Measurements from ENCODE around the gene CDH12. TPM values are rescaled to one million over a fixed set of nuclear protein-coding genes. Genes with fewer than 3 reads are reported as not detected.
"Not testable (repeated sequence)": the region's sequence is repeated elsewhere in the genome, so short reads cannot be mapped to it uniquely, and the experiment has no call there.

CDH12 gene
- polyA plus RNA-seq, 3 donors = 6.0 to 6.2 (median 6.1) TPM

DNA sequence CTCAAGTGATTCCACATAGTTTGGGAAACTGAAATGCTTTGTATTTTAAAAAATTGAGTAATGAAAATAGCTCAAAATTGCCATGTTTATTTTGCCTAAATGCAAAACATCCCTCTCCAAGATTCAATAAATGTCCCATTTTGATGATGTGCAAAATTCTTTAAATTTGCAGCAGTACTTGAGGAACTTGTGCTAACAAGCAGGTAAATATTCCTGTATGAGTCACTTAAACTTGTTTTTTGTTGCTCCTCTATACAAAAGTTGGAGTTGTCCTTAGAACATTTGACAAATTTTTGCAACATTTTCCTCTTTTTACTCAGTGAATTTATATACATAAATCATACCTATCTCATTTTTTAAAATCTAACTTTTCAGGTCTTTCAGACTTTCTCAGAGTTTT is 280.2 kb downstream of the CDH12 start:
- DNase-seq = no peak

DNA sequence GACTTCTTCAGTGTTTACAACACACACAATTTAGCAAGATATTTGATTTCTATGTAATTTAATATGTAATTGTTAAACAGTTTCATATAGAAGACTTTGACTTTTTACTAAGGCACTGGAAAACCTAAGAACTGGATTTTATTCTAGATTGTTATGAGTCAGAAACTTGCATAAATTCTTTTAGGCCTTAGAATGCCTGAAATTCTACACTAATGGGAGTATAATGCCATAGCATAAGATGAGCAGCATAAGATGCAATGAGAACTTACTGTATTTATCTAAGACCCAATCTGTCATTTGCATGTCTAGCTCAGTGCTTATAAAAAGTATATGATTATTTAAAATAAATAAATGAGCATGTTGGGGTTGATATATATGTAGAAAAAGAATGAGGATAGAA is 285.2 kb downstream of the CDH12 start:
- DNase-seq = no peak

DNA sequence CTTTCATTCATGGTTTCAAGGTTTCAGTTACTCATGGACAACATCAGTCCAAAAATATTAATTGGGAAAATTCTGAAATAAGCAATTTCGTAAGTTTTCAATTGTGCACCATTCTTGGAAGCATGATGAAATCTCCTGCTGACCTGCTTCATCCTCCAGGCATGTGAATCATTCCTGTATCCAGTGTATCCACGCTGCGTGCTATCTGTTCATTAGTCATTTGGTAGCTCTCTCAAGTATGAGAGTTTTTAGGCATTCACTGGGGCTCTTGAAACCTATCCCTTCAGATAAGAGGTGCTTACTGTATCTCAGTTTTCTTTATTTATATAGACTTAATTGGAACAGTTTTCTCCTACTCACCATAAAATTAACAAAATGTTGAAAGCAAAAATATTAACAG is 293.0 kb downstream of the CDH12 start:
- no peak for DNase-seq

DNA sequence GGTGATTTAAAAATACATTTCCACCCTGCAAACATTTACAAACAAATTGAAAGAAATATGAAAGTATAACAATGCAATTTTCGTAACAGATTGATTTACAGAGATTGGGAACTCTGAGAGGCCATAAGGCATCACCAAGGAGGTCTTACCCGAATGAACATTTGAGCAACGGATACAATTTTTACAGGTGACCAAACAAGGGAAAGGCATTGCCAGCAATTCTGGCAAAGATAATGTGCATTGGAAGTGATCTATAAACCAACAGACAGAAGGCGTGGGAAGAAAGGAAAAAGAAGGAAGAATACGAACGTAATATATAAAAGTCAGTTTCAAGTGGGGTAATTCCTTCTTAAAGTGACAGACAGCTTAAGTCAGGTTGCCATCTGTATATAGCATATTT is 295.9 kb downstream of the CDH12 start:
- DNase-seq = no peak

DNA sequence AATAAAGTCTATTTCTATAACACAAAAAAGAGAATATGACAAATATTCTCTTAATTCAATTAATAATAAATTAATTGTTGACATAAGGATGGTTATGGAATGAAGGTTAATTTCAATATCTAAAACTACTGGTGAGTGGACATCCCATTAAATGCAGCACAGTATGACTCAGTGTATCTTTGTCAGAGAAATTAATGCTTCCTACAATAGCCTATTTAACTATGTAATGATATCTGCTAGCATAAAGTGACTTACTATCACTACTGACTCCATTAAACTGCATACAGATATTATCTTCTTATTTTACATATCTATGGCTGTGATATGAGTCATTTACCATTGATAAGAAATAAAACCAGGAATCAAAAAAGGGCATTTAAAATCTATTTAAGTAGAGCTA is 298.7 kb downstream of the CDH12 start:
- no peak for DNase-seq

DNA sequence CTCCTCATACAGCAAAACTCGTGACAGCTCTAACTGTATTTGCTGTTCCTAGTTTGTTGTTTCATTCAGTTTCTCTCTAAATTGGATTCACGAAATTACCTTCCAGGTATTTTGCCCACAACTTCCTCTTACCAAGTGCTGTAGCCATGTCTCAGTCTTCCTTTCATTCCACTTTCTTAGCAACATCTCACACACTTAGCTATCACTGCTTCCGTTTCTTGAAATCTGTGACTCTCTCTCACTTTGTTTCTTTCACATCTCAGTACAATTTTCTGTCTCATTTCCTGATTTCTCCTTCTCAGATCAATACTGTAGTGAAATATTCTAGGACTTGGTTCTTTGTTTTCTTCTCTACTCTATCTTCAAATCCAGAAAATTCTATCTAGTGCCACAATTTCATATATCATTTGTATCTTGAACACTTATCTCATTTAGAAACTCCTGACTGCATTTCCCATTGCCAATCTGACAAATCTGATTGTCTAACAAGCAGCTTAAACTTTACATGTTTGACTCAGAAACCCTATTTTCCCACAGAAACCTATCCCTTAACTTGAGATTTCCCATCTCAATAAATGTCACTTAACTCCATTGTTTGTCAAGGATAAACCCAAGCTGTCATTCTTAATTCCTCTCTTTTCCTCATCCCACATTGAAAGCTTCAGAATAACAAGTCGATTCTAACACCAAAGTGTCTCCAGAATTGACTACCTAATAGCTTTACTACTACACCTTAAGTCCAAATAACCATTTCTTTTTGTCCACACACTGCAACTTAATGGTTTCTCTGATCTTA is 303.1 kb downstream of the CDH12 start:
- DNase-seq = no peak

DNA sequence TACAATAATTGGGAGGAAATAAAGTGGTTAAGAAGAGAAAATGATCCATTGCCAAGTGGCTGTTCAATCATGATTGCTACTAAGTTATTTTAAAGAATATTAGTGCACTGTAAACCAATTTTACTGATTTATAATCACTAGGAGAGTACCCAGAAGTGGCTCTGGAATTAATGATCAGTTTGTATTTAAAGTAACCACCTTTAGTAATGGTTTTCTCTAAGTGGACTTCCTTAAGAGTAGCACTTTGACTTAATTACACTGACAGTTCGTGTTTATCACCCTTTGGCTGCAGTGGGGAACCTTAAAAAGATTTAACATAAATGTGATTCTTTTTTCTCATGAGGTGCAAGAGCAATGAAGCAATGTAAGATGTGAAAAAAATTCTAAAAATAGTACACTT is 310.8 kb downstream of the CDH12 start:
- DNase-seq = no peak

DNA sequence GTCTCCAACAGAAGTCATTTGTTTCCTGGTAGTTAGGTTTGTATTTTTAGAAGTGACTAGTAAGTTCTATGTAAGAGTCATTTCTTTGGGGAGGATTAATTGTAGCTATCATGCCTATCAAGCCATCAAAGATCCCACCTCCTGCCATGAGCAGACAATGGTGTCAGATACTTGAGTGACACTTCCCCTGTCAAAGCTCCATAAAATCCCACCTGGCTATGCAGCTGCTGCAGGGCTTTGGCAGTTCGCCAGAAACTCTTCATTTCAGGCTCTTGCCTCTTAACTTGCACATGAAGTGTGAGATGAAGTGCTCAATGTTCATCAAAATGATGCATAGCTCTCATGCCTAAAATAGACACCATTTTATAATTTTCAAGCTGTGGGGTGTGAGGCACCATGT is 312.1 kb downstream of the CDH12 start:
- DNase-seq = peak; percentile 19

DNA sequence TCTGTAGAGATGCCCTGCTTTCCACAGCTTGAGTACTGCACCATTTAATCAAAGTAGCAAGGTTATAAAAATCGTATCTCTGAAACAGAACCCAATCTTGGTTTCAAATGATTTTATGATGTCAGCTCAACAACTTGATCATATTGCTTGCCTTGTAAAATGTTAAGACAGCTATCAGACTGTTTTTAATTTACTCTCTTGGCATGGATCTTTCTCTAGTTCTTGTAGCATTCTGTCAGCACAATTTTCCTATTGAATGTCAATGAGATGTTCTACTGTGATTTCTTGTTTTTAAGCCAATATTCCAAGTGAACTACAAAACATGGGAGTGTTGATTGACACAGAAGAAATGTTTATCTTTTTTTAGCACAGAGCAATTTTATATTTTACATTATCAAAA is 313.4 kb downstream of the CDH12 start:
- no peak for DNase-seq

DNA sequence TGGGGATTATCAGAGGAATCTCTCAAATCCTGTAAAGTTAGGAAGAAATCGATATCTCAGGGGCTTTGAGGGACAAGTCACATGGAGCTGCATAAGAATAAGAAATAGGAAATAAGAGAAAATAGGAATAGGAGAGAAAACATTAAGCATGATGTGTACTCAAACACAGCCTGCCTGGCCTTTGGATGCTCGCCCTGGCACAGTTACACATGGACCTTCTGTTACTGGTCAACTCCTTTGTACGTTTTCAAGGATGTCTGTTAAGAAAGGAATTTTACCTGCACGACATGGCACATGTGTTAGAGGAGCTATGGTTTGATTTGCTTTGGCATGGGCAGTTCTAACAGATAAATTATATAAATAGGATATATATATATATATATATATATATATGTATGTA is 321.2 kb downstream of the CDH12 start:
- no peak for DNase-seq

DNA sequence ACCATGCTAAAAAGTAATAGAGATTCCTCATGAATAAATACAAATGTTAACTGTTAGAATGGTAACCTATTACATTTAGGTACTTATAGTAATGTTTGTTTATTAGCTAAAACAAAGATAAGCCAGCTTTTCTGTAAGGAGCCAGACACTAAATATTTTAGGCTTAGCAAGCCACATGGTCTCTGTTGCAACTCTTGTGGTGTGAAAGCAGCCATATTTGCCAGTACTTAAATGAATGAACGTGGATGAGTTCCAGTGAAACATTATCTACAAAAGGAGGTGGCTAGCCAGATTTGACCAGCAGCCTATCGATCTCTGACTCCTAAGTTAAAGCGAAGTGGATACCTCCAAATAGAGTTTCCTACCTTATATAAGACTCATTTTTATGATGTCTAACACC is 331.6 kb downstream of the CDH12 start:
- no peak for DNase-seq

DNA sequence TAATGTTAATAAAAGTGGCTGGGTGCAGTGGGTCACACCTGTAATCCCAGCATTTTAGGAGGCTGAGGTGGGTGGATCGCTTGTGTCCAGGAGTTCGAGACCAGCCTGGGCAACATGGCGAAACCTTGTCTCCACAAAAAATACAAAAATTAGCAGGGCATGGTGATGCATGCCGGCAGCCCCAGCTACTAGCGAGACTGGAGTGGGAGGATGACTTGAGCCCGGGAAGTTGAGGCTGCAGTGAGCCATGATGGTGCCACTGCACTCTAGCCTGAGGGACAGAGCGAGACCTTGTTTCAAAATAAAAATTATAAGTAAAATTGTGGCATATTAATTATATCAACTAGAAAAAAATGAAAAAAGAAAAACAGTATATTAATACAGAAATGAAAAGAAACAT is 336.6 kb downstream of the CDH12 start:
- not testable (repeated sequence) for DNase-seq

DNA sequence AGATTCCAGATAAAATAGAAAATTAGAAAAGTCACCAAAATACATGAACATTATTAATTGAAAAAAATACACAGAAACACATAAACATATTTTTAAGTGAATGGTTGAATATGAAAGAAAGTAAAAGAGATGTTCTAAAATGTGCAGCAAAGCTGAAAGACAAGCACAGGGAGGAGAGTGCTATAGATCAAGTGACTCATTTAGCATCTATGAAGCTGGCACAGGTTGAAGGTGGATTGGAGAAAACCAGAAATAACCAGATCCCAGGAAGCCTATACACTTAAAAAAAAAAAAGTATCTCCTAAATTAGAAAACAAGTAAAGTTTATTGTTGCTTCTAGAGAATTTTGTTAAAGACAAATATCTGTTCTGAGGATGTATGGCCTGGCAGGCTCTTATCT is 338.9 kb downstream of the CDH12 start:
- no peak for DNase-seq

DNA sequence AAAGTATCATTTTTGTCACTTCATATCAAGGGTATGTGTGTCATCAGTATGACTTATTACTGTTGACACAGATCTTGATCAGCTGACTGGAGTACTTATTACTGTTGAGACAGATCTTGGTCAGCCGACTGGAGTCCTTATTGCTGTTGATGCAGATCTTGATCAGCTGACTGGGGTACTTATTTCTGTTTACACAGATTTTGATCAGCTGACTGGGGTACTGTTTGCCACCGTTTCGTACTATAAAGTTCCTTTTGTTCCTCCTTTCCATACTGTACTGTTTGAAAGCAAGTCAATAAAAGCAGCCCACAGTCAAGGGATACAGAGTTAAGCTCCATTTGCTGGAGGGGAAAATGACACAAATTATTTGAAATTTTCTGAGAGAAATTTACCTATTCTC is 347.3 kb downstream of the CDH12 start:
- DNase-seq = no peak

DNA sequence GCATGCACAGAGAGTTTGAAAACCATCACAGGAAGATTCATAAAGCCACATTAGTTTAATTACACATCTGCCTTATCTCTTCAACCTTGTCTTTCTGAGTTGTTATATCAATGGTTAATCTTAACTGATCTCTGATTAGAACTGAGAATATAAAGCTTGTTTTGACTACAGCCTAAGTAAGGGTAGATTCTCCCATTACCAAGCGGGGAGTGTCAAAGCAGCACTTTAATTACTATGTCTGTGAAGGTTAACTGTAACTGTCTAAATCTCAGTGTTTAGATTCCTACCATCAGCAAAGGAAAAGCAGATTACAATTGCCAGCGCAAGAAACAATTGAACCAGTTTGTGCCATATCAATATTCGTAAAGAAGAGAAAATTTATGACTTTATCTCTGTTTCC is 348.7 kb downstream of the CDH12 start:
- peak; percentile 4 for DNase-seq

DNA sequence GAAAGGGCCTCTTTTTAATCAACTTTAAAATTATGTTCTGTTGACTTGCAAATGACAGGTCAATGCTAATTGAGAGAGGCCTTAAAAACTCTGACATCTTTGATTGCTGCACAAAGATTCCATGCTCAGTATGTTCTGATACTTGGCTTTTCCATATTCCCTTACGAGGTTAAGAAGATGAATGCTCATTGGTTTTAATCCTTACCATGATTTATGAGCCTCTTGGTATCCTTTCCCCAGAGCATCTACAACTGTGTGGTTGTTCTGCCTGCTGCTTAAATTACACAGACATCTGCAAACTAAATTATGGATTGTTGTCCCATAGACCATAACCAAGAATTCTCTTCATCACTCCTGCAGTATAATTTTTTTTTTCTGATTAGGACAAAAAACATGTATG is 352.6 kb downstream of the CDH12 start:
- no peak for DNase-seq

DNA sequence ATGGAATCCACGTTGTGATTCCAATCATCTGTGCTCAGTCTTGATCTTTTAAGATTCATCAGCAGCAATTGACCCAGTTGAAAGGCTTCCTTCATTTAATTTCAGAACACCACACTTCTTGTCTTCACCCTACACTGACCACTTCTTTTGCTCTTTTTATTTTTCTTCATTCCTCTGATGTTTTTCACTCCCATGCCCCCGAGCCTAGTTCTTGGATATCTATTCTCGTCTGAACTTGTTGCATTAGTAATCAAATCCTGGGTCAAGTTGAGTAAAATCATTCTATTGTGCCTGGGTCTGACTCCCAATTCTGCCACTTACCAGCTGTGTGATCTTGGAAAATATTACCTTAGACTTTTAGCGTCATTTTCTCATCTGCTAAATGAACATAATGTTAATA is 356.5 kb downstream of the CDH12 start:
- DNase-seq = no peak

DNA sequence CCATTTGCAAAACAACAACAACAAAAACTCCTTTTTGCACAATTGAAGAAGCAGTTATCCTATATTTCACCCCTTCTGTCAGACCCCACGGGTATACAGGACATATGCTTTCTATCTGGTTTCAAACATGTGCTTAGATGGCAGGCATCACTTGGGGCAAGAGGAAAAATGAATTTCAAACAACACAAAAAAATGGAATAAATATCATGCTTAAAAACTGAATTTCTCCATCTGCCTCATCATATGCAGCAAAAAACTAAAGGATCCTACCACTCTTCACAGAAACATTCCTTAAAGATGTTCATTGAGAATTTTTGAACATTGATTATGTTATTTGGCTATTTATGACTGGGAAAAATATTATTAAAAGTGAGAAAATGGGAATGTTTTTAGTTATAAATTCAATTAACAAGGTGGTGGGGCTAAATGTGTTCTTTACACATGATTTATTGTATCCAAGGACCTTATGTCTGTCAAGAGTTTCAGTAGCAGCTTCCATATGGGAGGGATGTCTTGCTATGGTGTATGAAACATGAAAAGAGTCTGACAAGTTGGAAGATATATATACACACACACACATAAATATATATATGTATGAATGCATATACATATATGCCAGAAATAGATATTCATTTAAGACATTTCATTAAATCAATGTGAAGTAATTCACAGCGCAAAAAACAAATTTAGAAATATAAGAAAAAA is 358.0 kb downstream of the CDH12 start:
- DNase-seq = no peak

DNA sequence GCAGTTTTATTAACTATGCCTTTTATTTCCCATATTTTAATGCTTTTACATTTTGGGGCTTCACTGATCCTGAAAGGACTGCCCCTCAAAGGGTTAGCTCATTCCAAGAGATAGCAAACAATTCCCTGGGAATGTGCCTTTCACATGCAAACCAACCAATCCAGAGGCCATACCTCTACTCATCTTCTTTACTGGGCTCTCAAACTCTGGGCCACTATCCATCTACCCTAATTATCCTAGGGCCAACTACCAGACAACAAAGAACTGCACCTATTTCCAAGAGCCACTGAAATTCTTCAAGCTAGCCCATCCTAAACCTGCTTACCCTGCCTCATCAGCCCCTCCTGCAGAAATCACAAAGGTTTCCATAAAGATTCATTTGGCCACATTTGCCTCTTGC is 364.7 kb downstream of the CDH12 start:
- no peak for DNase-seq

DNA sequence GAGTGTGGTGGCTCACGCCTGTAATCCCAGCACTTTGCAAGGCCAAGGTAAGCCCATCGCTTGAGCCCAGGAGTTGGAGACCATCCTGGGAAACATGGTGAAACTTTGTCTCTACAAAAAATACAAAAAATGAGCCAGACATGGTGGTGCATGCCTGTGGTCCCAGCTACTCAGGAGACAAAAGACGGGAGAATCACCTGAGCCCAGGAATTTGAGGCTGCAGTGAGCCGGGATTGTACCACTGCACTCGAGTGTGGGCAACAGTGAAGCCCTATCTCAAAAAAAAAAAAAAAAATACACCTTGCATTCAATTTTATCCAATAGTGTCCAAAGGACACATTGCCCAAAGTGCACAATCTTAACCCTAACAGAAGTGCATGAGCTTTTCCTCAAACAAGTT is 372.8 kb downstream of the CDH12 start:
- no peak for DNase-seq

DNA sequence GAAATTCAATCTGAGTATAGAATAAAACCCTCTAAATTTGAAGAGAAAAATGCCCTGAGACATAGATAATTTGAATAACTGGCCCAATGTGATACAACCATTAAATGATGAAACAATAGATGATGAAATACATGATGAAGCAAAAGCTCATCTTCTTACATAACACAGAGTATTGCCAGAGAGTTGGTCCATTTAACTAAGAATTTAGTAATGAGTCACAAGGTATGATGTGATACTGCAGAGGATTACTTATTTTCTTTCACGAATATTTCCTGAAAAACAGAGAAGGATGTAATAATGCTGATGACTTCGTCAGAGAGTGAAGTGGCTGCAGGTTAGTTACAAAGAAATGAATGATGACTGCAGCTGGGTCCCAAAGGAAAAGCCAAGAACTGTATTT is 379.3 kb downstream of the CDH12 start:
- DNase-seq = no peak

DNA sequence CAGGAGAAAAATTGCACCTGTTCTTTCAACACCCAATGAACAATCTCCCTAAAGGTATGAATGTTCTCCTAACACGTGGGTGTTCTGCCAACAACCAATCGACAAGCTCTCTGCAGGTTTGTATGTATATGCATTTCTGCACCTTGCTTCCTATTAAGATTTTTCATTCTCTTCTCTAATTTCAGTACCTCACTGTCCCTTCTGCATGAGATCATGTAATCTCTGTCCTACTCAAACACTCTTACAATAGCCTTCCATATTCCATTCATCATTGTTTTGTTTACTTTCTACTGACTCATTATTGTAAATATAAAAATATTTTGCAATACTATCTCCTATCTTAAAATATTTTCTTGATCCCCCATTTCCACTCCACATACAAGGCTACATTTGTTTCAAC is 382.0 kb downstream of the CDH12 start:
- no peak for DNase-seq

DNA sequence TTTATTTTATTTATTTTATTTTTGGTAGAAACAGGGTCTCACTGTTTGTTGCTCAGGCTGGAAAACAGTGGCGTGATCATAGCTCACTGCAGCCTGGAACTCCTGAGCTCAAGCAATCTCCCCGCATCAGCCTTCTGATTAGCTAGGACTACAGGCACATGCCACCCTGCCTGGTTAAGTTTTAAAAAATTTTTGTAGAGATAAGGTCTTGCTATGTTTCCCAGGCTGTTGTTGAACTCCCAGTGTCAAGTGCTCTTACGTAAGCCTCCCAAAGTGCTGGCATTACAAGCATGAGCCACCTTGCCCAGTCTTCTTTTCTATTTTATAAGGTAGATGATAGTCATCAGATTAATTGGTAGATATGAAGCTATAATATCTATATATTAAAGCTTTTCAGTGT is 382.7 kb downstream of the CDH12 start:
- no peak for DNase-seq

DNA sequence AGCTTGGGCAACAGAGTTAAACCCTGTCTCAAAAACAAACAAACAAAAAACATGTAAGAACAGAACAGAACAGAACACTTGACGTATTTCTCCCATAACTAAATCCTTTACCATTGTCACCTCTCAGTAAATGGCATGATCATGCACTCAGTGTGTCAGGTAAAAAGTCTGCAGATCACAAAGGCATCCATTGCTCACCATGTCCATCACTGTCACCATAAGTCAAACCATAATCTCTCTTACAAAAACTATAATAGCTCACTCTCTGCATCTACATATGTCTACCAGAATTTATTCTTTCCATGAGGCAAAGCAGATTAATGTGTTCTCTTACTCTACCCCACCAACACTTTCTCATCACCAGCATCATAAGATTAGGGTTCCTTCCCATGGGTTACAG is 387.5 kb downstream of the CDH12 start:
- DNase-seq = no peak
